Urothelium cell line (cell line): ENCODE data around the gene SLC44A1.

Source experiments
- DNase-seq: peaks from one replicate; pipeline ENCODE4 v3.0.0; 2011; ENCODE audit warnings: low spot score, mixed read lengths
- FAIRE-seq: peaks from 2 replicates; lab custom pipeline; 2011; peaks lifted over from hg19 to GRCh38; lab: Jason Lieb, UNC

SLC44A1 gene

GRCh38 chr9:105418588-105419500 lies 174.4 kb downstream of the SLC44A1 start:
- FAIRE-seq (no peak), DNase-seq (no peak)

- FAIRE-seq (no peak), DNase-seq (no peak)
These were observed 175.6 kb downstream of the SLC44A1 start for GRCh38 chr9:105419816-105420597.

GRCh38 chr9:105421154-105421553 lies 176.7 kb downstream of the SLC44A1 start:
- FAIRE-seq (no peak), DNase-seq (no peak)

GRCh38 chr9:105421864-105422263 lies 177.4 kb downstream of the SLC44A1 start:
- FAIRE-seq (no peak), DNase-seq (no peak)

- peak; percentile 31 for DNase-seq
- FAIRE-seq, result no peak
These were observed 181.5 kb downstream of the SLC44A1 start for GRCh38 chr9:105425816-105426433.

GRCh38 chr9:105426657-105427056 lies 182.2 kb downstream of the SLC44A1 start:
- FAIRE-seq (no peak), DNase-seq (no peak)

GRCh38 chr9:105431424-105432246 lies 187.2 kb downstream of the SLC44A1 start:
- DNase-seq, result no peak
- no peak for FAIRE-seq

- DNase-seq, result no peak
- no peak for FAIRE-seq
These were observed 187.9 kb downstream of the SLC44A1 start for GRCh38 chr9:105432247-105432842.

- FAIRE-seq, result no peak
- no peak for DNase-seq
These were observed 191.0 kb downstream of the SLC44A1 start for GRCh38 chr9:105435453-105435852.

GRCh38 chr9:105436783-105437182 lies 192.3 kb downstream of the SLC44A1 start:
- no peak for DNase-seq
- no peak for FAIRE-seq

- FAIRE-seq, result no peak
These were observed 193.3 kb downstream of the SLC44A1 start for GRCh38 chr9:105437704-105438103.

GRCh38 chr9:105438141-105438806 lies 193.8 kb downstream of the SLC44A1 start:
- FAIRE-seq (no peak), DNase-seq (no peak)

More at GRCh38 chr9:105437704-105438103, 193.3 kb downstream of the SLC44A1 start:
- no peak for DNase-seq

- FAIRE-seq, result no peak
- no peak for DNase-seq
These were observed 195.0 kb downstream of the SLC44A1 start for GRCh38 chr9:105439428-105439827.

GRCh38 chr9:105441616-105442160 lies 197.2 kb downstream of the SLC44A1 start:
- no peak for DNase-seq
- no peak for FAIRE-seq

- DNase-seq (no peak), FAIRE-seq (no peak)
These were observed 198.7 kb downstream of the SLC44A1 start for GRCh38 chr9:105443121-105443520.

- FAIRE-seq, result no peak
- DNase-seq, result no peak
These were observed 199.7 kb downstream of the SLC44A1 start for GRCh38 chr9:105444130-105444529.

GRCh38 chr9:105445203-105445881 lies 200.9 kb downstream of the SLC44A1 start:
- DNase-seq (no peak), FAIRE-seq (no peak)

GRCh38 chr9:105447386-105447813 lies 202.9 kb downstream of the SLC44A1 start:
- DNase-seq, result peak; percentile 16
- FAIRE-seq, result no peak
